PC-3 (cell line): Measurements from ENCODE around the gene PDSS2.

ENCODE experiments used
- EZH2 ChIP-seq: fragments of 300-600 bp; sonication (generic); IDR thresholded peaks from one replicate; pipeline ENCODE4 v1.6.1; 2017; ENCODE audit warnings: antibody characterized with exemption, mild to moderate bottlenecking, low read length; ENCODE audit not compliant: unreplicated experiment
- EZH2phosphoT487 ChIP-seq: fragments of 300-600 bp; sonication (generic); IDR thresholded peaks from 2 replicates; pipeline ENCODE4 v1.6.1; 2018; ENCODE audit warnings: mild to moderate bottlenecking, antibody characterized with exemption, low read length, borderline replicate concordance

- TF ChIP-seq EZH2 = no peak
- TF ChIP-seq EZH2phosphoT487 = no peak
These were observed 101.5 kb downstream of the PDSS2 start for GRCh38 chr6:107357842-107358241.
